NCI-H1092 (cell line): ENCODE measurements around the gene UAP1L1.
A peak's percentile ranks its signal among the peaks of the same experiment; 100 is the strongest.

Experiments used
- DNase-seq: peaks from one replicate; lab custom pipeline; 2025; lab: John Stamatoyannopoulos, UW

Gene UAP1L1

GRCh38 chr9:137041124-137041523 is 36.2 kb upstream of the UAP1L1 start:
- DNase-seq: no peak

GRCh38 chr9:137042751-137043727 is 34.3 kb upstream of the UAP1L1 start:
- DNase-seq: no peak

GRCh38 chr9:137044037-137044436 is 33.3 kb upstream of the UAP1L1 start:
- DNase-seq: no peak

- peak; percentile 32 for DNase-seq
Measured at GRCh38 chr9:137044502-137045177, 32.7 kb upstream of the UAP1L1 start.

DNA sequence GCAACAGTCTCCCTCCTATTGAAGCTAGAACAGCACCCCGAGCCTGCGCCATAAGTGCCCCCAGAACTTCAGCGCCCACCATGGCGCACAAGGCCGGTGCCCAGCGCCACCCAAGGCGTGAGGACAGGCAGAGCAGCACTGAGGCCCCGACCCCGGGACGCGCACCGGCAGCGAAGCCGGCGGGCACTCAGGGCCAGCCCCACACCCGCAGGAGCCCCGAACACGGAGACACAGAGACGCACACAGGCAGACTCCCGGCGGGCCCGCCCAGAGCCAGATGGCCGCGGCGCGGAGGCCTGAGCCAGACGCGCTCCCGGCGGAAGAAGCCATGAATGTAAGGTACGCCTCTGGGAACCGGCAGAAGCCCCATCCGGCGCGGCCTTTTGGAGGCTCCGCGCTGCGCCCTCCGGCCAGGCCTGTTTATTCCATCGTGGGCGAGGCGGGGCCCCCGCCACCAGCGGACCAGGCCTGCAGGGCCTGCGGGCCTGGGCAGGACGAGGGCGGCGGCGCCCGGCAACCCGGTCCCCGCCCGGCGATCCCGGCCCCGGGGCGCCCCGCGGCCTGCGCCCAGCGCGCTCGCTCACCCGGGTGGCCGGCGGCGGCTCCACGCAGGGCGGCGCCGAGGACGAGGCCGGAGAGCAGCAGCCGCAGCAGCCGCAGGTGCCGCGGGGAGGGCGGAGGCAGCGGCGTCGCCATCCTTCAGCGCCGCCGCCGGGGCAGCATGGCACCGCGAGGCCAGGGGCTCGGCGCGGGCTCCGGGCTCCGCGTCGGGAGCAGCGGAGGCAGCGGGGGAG is 31.8 kb upstream of the UAP1L1 start:
- no peak for DNase-seq

- DNase-seq: peak; percentile 63
Measured at GRCh38 chr9:137046088-137046787, 31.1 kb upstream of the UAP1L1 start, which contains the start of gene NPDC1. TSS of gene NPDC1 (minus strand) at chr9:137046177. CDS start at chr9:137045989, 188 bp downstream.

DNA sequence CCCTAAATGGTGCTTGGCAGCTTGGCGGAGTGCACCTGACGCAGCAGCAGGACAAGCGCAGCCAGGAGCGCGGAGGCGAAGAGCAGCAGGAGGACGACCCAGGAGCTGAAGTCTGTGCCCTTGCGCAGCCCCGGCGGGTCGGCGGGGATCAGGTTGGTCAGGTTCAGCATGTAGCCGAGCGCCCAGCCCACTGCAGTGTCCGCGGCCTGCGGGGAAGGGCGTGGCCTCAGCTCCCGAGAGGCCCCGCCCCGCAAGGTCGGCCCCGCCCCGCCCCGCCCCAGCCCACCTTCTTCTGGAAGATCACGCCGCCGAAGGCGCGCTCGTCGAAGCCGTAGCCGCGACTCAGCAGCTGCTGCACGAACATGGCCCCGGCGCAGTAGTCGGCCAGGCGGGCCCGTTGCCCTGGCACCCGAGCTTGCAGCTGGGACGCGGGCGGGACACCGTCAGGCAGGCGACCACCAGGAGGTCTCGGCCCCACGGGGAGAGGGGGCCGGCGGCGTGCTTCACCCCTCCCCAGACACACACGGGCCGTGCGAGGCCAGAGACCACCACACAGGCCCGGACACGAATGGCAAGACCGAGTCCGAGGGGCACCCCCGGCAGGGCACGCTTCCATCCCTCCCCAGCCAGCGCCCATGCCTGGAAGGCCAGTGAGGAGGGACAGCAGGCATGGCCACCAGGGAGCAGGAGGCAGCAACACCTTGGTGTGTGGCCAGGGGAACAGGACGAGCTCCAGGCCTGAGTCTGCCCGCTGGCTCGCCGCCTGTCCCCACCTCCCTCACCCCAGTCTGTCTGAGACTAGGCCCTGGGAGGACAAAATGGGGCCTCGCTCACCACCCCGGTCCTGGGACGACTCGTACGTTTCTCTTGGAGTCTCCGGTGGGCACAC is 28.4 kb upstream of the UAP1L1 start:
- no peak for DNase-seq

GRCh38 chr9:137049544-137050449 is 27.5 kb upstream of the UAP1L1 start:
- peak; percentile 61 for DNase-seq

- no peak for DNase-seq
Measured at GRCh38 chr9:137050570-137050969, 26.7 kb upstream of the UAP1L1 start.

DNA sequence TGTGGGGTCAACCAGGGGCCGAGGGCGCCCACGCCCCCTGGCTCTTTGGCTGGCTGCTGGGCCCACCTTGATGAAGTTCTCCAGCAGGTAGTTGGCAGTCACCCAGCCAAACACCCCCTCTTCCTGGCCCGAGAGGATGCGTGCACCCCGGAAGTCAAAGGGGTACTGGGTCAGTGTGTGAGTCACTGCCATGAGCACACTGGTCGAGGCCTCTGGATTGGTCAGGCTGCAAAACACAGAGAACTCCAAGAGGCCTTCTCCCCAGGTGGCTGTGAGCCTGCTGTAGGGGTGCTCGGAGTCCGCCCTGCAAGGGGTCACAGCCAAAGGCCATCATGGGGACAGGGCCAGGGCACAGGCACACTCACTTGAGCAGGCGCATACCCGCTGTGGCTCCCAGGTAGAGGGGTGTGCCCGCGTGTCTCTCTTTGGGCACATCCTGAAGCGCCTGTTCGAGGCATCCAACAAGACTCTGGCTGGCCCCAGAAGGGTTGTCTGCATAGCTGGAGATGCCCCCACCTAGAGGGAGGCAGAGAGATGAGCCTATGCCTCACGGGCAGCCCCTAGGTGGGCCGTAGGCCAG is 26.1 kb upstream of the UAP1L1 start:
- no peak for DNase-seq

DNA sequence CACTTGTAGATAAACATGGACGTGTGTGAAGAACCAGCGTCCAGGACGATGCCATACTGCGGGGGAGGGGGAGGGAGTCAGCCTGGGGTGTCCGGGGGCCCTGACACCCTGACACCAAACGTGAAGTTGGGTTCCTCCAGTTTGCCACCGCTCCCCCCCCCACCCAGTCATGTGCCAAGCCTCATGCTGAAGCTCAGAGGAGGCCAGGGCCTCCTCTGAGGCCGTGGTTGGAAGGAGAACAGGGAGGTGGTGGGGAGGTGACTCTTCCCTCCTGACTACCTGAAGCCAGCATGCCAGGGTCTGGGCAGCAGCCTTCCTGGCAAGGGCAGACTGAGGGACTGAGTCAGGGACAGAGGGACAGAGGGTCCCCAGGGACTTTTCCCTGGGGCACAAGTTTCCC is 25.0 kb upstream of the UAP1L1 start:
- no peak for DNase-seq

GRCh38 chr9:137052998-137053943 is 24.0 kb upstream of the UAP1L1 start:
- DNase-seq: no peak

DNA sequence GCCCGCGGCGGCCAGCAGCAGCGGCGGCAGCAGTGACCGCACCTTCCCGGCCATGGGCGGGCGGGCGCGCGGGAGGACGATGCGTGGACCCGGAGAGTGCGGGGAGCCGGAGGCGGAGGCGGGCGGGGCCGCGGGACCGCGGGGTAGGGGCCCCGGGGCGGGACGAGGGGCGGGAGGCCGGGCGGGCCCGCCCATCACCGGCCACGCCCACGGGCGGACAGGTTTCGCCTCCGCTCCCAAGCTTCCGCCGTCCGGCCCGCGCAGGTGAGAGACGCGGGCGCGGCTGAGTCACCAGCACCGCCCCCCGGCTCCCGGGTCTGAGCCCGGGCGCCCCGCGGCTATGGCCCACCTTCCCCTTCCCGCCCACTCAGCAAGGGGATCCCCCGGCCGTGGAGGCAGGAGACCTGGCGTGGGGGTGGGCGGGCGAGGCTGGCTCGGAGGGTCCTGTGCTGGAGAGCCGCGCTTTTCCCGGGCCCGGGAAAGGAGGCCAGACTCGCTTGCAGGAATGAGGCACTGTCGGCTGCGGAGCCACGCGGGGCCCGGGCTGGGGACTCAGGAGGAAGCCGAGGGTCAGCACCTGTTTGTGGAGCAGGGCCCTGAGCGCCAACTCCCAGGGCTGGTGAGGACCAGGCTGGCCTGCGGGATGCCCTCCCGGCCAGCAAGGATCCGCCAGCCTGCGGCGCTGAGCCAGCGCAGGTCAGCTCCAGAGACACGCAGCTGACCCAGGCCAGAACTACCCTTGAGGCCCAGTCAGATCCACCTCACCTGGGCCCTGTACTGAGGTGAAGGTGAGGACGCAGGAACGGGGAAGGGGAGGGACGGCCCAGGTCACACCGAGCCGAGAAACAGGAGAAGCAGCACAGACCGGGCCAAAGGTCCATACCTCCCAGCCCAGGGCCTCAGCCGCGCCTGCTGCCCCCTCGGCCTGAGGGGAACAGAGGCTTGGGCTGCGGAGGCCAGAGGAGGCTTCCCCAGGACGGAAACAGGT is 23.1 kb upstream of the UAP1L1 start, which contains the start of gene ENTPD2:
Gene ENTPD2 (minus strand): TSS at position 118 of the 988 bp plus-strand sequence. CDS start 64 bp downstream, at position 54.
- no peak for DNase-seq

DNA sequence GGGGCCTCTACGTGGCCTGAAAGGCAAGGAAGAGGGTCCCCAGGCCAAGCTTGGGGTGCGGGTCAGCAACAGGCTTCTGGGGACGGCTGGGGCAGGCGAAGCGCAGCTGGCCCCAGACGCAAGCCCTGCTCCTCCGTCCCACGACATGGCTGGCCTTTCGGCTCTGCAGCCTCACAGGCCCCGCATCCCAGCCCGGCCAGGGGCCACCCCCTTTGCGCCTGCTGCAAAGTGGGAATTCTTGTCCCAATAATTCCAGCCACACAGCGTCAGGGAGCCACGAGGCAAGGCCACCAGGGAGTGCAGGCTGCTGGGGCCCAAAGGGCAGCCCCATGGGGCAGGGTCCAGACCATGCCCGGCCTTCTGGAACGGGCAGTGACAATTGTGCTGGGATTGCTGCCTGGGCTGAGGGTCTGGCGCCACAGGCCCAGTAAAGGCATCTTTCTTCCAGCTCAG is 22.4 kb upstream of the UAP1L1 start:
- no peak for DNase-seq

GRCh38 chr9:137055385-137056364 is 21.6 kb upstream of the UAP1L1 start:
- peak; percentile 95 for DNase-seq
